HepG2 (cell line): ENCODE results near the gene SNAP47. TPM values are rescaled to one million over a fixed set of nuclear protein-coding genes. Genes with fewer than 3 reads are reported as not detected.

Experiments
- ATF6 ChIP-seq: sonication (generic); formaldehyde crosslinking; conservative IDR thresholded peaks from 2 replicates; pipeline ENCODE4 v1.4.0; 2020; ENCODE audit warnings: missing genetic modification reagents
- CBFB ChIP-seq: sonication (generic); formaldehyde crosslinking; IDR thresholded peaks from 2 replicates; pipeline ENCODE4 v1.4.0; 2020; ENCODE audit warnings: missing genetic modification reagents
- GLMP ChIP-seq: sonication (generic); formaldehyde crosslinking; IDR thresholded peaks from 2 replicates; pipeline ENCODE4 v1.9.0; 2021; ENCODE audit warnings: missing genetic modification reagents, mild to moderate bottlenecking, borderline replicate concordance
- HMGXB4 ChIP-seq, 2 experiments: sonication (generic) in 1 of 2; formaldehyde crosslinking in 1 of 2; IDR thresholded peaks; 2 replicates each; pipeline versions ENCODE4 v1.4.0 to v1.6.1; 2018 to 2020; ENCODE audit warnings: missing genetic modification reagents in 2 of 2, borderline replicate concordance in 1 of 2, low read depth in 1 of 2, mild to moderate bottlenecking in 1 of 2, missing biosample characterization in 1 of 2
- NFIB ChIP-seq: sonication (generic); formaldehyde crosslinking; IDR thresholded peaks from 2 replicates; pipeline ENCODE4 v1.9.0; 2021; ENCODE audit warnings: missing genetic modification reagents, mild to moderate bottlenecking, borderline replicate concordance
- PATZ1 ChIP-seq: sonication (generic); formaldehyde crosslinking; IDR thresholded peaks from 2 replicates; pipeline ENCODE4 v1.4.0; 2020; ENCODE audit warnings: missing genetic modification reagents
- PHF20 ChIP-seq: sonication (generic); formaldehyde crosslinking; IDR thresholded peaks from 2 replicates; pipeline ENCODE4 v1.5.0; 2020; ENCODE audit warnings: mild to moderate bottlenecking, missing genetic modification reagents
- PLRG1 ChIP-seq: fragments of 450-650 bp; conservative IDR thresholded peaks from 2 replicates; pipeline ENCODE4 v1.6.1; 2016
- RARA ChIP-seq: IDR thresholded peaks from 2 replicates; pipeline ENCODE4 v1.6.1; 2016; ENCODE audit warnings: missing genetic modification reagents, missing compliant biosample characterization
- RBAK ChIP-seq: sonication (generic); formaldehyde crosslinking; IDR thresholded peaks from 2 replicates; pipeline ENCODE4 v1.5.1; 2020; ENCODE audit warnings: mild to moderate bottlenecking, missing genetic modification reagents
- TERF1 ChIP-seq: sonication (generic); formaldehyde crosslinking; IDR thresholded peaks from 2 replicates; pipeline ENCODE4 v1.8.0; 2022; ENCODE audit warnings: mild to moderate bottlenecking, missing genetic modification reagents, moderate library complexity
- WIZ ChIP-seq: sonication (generic); formaldehyde crosslinking; IDR thresholded peaks from 2 replicates; pipeline ENCODE4 v1.5.1; 2020; ENCODE audit warnings: mild to moderate bottlenecking, missing genetic modification reagents
- ZBTB1 ChIP-seq: sonication (generic); formaldehyde crosslinking; IDR thresholded peaks from 2 replicates; pipeline ENCODE4 v1.4.0; 2020; ENCODE audit warnings: missing genetic modification reagents, borderline replicate concordance
- ZBTB33 ChIP-seq: sonication (generic); formaldehyde crosslinking; IDR thresholded peaks from 2 replicates; pipeline ENCODE4 v1.4.0; 2020; ENCODE audit warnings: missing genetic modification reagents
- ZFP41 ChIP-seq: sonication (generic); formaldehyde crosslinking; IDR thresholded peaks from 2 replicates; pipeline ENCODE4 v1.4.0; 2020; ENCODE audit warnings: mild to moderate bottlenecking, missing genetic modification reagents, borderline replicate concordance
- ZFP62 ChIP-seq: sonication (generic); formaldehyde crosslinking; IDR thresholded peaks from 2 replicates; pipeline ENCODE4 v1.4.0; 2020; ENCODE audit warnings: missing genetic modification reagents
- ZMYM3 ChIP-seq: sonication (generic); formaldehyde crosslinking; IDR thresholded peaks from 2 replicates; pipeline ENCODE4 v1.5.1; 2020; ENCODE audit warnings: mild to moderate bottlenecking, missing genetic modification reagents
- ZNF263 ChIP-seq: sonication (generic); formaldehyde crosslinking; IDR thresholded peaks from 2 replicates; pipeline ENCODE4 v1.4.0; 2020; ENCODE audit warnings: missing genetic modification reagents
- ZSCAN20 ChIP-seq: sonication (generic); formaldehyde crosslinking; IDR thresholded peaks from 2 replicates; pipeline ENCODE4 v1.4.0; 2020; ENCODE audit warnings: missing genetic modification reagents, mild to moderate bottlenecking, borderline replicate concordance
- polyA plus RNA-seq, 8 experiments: library from polyadenylated mRNA; depleted of rRNA in 3 of 8; stranded (reverse) in 7 of 8; unstranded in 1 of 8; fragments of >200 nt; fragmentation: Illumina TruSeq in 4 of 8; extraction: Trizol in 4 of 8; gene quantifications; 2 replicates each; pipeline versions ENCODE4 v1.2.1 to v1.2.3, GENCODE V29; 2011 to 2016; ENCODE audit warnings: low read depth in 4 of 8, missing spikeins in 1 of 8, mixed read lengths in 1 of 8; ENCODE audit not compliant: insufficient read depth in 1 of 8
- total RNA-seq, 5 experiments: library from RNA; depleted of rRNA; stranded (reverse); fragments of >200 nt; fragmentation: Illumina TruSeq; extraction: Trizol; gene quantifications; 2 replicates each; pipeline ENCODE4 v1.2.3, GENCODE V29; 2016; ENCODE audit warnings: low read depth in 1 of 5

The SNAP47 gene
- total and polyA plus RNA-seq, 2 of the 13 experiments (the other 11 are each of a cell fraction or from before 2014, with no cell fraction given) = 13.6 to 25.1 TPM

- TF ChIP-seq CBFB (CRISPR knock-in tag) (peak; percentile 95), WIZ (peak; percentile 74; the same call in 1 of the 2 replicates), ZBTB33 (CRISPR knock-in tag) (0 out of 2 replicates have a peak, but pooled peaks have one; percentile 27), ZBTB1 (CRISPR knock-in tag) (no peak), ZNF263 (peak; percentile 89), RBAK (CRISPR knock-in tag) (no peak), HMGXB4 (CRISPR knock-in tag; IDR thresholded peaks at IDR 0.05; ENCODE audit: borderline replicate concordance in 1 of 2, low read depth in 1 of 2) (peak; percentile 94 to 98), TERF1 (CRISPR knock-in tag) (no peak), PLRG1 (no peak), ZFP41 (no peak), GLMP (CRISPR knock-in tag) (no peak), PATZ1 (CRISPR knock-in tag) (peak; percentile 49), NFIB (no peak), RARA (CRISPR knock-in tag) (peak; percentile 55), ATF6 (CRISPR knock-in tag) (peak; percentile 80; the same call in 1 of the 2 replicates), ZMYM3 (CRISPR knock-in tag) (no peak; the same call in 1 of the 2 replicates), ZFP62 (CRISPR knock-in tag) (no peak), PHF20 (CRISPR knock-in tag) (peak; percentile 97), ZSCAN20 (peak; percentile 81; the same call in 1 of the 2 replicates)
These were observed at the start of gene SNAP47, which contains the start of gene JMJD4 (continued) for GRCh38 chr1:227734856-227735538.
